GM18508 (cell line): Measurements from ENCODE around the gene MARCHF3.
"Not testable (repeated sequence)": the region's sequence is repeated elsewhere in the genome, so short reads cannot be mapped to it uniquely, and the experiment has no call there.

Experiments used
- ATAC-seq: cut with Tn5 transposase; IDR thresholded peaks from one replicate; pipeline ENCODE4 v1.9.1; 2021; ENCODE audit warnings: moderate number of reproducible peaks; ENCODE audit not compliant: insufficient read depth, unreplicated experiment

MARCHF3 gene, protein sequence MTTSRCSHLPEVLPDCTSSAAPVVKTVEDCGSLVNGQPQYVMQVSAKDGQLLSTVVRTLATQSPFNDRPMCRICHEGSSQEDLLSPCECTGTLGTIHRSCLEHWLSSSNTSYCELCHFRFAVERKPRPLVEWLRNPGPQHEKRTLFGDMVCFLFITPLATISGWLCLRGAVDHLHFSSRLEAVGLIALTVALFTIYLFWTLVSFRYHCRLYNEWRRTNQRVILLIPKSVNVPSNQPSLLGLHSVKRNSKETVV

DNA sequence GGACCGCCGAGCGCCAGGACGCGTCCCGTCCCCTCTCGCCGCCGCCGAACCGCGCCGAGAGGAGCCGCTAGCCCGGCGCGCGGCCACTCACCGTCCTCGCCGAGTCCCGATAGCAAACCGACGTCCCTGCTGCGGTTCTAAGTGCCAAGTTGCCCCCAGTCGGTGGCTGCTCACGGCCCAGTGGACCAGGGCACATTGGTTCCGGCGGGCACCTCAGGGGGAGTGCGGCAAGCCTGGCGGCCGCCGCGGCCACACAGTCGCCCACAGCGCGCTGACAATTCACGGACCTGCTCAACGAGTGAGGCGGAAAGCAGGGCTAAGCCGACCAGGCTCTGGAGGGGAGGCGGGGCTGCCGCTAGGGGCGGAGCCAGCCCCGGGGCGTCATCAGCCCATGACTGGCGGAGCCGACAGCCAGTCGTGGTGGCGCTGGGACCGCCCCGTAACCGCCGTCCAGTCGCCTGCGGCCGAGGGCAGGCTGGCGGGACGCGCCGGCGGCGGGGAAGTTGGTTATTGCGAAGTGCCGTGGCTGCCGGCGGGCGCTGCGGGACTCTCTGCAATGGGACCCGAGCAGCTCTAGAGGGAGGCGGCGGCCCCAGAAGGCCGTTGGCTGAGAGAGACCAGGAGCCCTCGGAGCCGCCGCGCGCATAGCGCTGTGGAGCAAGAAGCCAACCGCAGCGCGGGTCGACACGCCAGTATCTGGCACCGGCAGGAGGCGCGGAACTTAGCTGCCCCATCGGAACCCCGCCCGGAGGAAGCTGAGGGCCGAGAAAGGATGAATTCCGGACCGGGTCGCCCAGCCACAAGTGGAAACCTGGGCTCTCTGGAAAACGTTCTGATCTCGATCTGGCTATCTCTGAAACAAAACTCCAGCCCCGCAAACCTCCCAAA lies at the start of gene MARCHF3:
TSS of gene MARCHF3 (minus strand) at position 300 of the 888 bp plus-strand sequence. CDS start 112,387 bp downstream, outside the sequence.
- peak; percentile 80 for ATAC-seq

DNA sequence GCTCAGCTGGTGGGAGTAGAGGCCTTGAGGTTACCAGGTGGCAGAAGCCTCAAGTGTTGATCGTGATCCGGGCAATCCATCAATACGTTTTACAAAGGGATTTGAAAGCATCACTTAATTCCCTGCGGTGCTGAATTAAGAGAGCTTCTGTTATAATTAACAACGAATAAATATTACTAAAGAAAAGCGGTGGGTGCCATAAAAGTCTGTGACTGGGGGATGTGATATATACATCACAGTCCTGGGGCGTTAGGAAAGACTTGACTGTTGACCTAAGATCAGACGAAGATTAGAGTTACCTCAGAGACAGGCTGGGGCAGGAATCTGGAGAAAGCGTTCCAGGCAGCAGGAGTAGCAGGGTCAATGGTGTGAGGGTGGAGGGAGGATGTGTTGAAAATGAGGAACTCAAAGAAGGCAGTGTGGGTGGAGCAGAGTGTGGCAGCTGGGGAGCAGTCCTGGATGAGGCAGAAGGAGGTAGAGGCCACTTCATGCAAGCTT lies 49.7 kb upstream of the MARCHF3 start:
- ATAC-seq: no peak

DNA sequence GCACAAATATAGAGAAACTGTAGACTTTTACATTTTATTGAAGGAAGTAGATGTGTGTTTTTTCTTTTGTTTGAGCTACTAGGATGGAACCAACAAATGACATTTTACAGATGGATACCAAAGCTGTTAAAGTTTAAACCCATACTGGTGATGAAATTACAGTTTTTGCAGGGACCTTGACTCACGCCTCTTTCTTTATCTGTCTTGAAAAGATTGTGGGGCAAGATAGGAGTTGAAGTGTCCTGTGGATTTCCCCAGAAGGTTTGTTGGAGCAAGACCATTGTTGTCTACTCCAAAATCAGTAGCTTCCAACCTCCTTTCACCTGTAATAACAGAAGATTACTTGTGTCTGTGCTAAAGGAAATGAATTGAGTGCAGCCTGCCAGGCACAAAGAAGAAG lies 47.0 kb upstream of the MARCHF3 start:
- ATAC-seq: no peak

DNA sequence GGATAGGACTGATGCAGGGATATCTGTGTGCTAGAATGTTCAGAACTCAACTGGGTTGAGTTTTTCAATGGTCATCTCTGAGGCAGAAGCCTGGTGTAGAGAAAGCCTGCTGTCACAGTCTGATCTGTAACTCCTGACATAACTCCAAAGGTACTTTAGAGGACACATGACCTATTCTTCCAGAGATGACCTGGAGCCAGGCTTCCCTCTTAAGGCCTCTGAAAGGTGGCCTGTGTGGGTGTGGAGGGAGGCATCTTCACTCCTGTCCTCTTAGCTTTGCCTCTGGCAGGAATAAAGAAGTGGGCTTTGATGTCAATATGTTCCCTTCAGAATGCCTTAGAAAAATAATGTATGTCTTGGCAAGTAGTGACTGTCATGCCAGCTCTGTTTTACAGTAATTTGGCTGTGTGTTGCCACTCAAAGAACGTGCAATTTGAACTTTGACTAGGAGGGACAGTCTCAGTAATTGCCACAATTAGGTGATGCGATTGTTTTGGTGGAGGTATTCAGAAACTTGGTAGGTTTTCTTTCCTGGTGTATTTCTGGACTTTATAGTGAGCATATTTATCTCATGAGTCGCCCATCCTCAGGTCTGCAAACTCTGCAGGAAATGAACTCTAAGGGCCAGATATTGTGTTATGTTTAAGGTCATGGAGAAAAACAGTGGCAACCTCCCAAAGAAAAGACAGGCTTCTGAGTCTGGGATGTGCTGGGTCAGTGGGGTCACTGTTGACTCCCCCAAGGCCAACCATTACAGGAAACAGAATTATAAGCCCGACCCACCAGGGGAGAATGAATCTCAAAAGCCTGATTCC lies 46.2 kb upstream of the MARCHF3 start:
- no peak for ATAC-seq

DNA sequence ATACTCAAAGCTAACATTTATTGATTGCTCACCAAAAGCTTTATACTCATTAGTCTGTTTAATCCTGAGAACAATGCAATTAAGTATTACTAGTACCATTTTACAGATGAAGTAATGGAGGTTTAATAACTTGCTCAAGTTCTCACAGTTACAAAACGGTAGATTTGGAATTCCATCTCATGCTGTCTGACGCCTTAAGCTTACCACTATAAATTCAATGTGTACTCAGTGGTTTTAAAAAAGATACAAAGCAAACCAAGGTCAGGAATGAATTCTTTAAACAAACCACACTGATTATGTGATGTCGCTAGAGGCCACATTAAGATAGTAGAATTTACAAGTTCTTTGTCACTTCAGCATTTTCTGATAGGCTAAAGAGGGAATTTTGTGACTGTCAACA lies 44.1 kb upstream of the MARCHF3 start:
- ATAC-seq: no peak

DNA sequence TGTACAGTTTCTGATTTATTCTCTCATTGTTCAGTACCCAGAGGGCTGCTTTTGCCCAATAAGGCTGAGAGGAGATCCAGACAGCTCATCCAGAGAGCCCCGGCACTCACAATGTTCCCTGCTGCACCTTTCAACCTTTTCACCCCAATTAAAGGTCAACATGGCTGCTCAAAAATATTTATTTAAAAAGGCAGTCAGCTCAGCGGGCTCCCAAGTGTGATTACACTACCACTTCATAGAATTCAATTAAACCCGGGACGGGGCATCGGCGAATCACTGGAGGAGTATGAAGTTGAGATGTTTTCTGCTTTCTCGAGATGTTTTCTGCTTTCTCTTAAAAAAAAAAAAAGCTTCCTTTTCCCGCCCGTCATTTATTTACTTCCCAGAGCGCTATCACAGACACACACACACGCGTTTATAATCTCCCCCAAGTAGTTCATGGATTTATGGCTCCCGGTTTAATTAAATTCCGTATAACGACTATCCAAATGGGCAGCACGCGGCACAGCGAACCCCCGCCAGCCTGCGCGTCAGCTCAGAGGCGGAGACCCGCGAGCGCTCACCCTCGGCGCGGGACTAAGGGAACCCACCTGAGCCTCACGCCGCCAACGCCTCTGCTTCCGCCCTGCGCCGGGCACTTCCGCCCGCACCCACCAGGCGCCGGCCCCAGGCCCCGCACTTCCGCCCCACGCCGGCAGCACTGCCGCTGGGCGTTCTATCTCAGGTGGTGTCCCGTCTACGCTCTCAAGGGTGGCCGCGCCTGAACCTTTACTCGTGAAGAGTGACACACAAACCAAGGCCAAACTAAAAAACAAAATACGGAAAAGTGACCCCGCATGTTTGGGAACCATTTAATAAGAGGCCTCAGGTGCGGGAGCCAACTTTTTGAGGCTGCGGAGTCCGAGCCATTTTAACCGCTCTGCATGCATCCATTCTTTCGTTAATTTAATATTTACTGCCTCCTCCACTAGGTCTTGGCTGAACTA lies 42.8 kb upstream of the MARCHF3 start, which contains the start of gene C5orf63:
TSS of gene C5orf63 (minus strand) at position 642 of the 986 bp plus-strand sequence. CDS start 14,507 bp downstream, outside the sequence.
- peak; percentile 94 for ATAC-seq

DNA sequence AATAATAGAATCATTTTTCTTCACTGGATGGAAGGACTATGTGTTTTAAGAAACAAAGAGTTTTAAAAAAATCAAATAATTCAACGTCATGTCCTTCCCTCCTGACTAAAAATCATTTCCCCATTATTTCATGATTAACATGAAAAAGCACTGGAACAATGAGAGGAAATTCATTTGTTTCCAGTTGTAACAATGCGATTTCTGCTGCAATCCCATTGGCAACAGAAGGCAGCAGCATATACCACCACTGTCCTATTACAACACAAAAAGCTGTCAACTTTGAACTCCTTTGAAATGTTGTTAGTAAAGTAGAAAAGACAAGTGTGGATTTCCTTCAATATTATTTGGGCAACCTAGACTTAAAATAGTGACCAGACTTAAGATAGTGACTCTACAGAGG lies 39.9 kb upstream of the MARCHF3 start:
- ATAC-seq: no peak

DNA sequence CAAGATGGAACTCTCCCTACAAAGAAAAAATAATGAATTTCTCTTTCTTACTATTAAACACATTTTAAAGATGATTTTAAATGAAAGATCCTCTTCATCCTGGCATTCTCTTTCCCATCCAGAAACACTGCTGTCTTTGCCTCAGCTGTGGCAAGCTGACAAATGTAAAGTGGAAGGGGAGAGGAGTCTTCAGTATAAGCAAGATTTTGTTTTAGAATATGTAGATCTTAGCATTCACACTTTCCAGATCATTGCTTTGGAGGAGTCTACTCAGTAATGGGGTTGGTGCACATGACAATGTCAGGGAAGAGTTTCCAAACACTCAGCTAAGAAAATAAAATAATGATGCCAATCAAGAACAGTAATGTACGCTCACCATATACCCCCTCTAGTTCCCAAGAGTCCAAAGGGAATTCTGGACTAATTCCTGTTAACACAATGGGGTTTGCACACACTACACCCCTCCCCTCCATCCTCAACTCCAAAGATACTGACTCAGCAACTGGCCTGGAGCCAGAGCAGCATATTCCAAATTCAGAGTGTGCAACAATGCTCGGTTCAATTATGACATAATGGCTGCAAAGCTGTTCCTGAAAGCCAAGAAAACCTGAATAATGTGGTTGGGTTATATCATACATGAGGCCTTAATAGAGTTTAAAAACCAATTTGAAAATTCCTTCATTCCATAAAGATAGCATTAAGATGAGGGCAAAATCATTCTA lies 38.3 kb upstream of the MARCHF3 start:
- no peak for ATAC-seq

DNA sequence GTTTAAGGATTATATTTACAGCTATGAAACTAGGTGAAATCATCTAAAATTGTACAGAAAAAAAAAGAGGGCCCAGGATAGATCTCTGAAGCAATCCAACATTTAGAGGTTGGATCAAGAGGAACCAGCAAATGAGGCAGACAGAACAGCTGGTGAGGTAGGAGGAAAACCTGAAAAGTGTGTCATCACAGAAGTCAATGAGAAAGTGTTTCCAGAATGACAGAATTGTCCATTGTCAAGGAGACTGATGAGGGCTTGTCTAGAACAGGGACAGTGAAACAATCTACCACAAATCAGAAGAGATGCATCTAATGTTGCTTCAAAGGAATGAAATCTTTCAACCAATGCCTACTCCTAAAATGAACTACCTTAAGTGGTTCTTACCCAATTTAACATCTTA lies 36.4 kb upstream of the MARCHF3 start:
- ATAC-seq: no peak

DNA sequence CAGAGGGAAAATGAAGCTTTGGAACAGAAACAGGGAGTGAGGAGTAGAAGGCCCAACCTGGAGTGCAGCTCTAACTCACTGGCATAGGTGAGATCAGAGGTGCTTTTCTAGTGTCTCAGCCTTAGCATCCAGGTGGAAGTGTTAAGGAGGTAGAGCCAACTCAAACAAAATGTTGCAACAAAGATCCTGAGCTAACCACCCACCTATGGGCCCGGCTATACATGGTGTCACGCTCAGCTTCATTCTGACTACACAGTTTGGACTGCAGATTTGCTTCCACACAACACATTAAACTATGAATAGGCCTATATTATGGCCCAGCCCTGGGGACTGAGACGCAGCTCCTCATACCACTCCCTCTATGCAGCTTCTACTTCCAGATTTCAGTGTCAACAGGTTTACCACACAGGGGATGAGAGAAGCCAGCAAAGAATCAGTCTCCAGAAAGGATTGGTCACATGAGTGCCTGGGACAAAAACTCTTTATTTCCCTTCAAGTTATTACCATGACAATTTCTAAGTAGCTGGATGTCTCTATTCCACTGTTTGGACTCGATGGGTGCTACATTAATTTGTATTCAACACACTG lies 34.0 kb upstream of the MARCHF3 start:
- ATAC-seq: no peak

DNA sequence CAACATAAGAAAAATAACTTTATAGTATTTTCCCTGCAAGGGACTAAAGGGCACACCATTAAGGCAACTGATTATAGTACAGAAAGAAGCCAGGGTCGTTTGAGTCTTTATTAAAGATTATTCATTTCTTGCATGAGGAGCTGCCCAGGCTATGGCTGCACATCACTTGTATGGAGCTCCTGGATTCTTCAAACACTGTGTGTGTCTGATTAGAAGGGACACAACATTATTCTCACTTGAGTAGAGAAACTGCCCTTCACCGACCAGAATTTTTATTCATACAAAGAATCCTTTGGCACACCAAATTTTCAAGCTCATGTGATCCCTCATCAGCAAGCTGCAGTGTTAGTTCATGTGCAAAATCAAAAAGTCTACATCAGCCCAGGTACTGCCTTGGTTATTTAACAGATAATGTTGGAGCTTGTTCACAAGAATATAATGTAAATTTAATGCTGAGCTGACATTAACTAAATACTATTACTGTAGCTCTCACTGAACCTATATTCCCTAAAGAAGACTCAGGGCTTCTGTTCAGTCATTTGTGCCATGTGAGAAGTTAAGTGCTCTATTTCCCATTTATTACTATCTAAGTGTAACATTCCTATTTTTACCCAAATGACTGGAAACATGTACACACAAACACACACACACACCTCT lies 33.0 kb upstream of the MARCHF3 start:
- no peak for ATAC-seq

DNA sequence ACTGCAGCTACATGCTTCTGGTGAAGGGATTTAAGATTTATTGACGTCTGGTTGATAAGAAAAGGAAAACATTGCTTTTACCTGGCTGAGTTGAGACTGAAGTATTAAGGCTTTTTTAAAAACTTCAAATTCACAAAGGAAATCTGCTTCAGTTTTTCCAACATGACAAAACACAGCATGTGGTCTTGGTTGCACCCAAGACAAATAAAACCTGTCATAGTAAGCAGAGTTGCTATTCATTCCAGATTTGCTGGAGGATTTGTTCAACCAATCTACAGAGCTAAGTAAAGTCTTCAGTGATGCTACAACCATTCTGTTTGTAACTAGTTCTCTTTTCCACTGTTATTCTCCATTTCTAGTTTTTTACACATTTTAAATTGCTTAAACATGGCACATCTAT lies 31.6 kb upstream of the MARCHF3 start:
- no peak for ATAC-seq

DNA sequence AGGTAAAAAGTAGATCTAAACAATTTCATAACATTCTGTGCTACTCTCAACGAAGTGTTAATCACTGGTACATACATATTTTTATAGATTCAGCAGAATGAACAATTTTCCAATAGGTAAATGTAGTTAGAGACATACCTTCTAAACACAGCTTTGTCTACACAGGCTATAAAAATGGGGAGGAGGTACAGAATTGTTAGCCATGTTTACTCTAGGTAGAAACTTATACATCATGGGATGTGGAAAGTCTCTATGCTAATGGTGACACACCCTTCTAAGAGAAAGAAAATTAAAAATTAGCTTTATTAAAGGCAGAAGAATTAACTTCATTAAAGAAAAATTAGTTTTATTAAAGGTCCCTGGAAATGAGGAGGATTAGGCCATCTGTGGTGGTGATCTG lies 31.2 kb upstream of the MARCHF3 start:
- ATAC-seq: no peak

DNA sequence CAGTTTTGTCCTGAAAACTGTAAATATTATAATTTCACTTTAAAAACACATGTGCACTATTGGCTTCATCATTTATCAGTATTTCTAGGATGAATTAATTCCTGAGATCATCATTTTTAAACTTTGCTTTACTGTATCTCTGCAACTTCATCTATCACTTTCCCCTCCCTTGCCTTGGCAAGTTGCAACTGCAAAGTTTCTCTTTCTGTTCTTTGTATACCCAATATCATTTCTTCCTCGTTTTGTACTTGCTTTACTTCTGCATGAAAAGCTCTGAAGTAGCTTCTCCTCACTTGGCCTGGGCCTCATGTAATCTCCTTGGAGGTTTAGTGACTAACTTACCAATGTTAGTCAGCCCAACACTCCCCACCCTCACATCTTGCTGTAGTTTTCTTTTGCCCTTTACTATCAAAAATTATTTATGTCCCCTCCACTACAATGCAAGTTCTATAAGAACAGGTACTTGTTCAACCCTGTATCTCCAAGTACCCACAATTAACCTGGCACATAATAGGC lies 30.2 kb upstream of the MARCHF3 start:
- ATAC-seq: no peak

DNA sequence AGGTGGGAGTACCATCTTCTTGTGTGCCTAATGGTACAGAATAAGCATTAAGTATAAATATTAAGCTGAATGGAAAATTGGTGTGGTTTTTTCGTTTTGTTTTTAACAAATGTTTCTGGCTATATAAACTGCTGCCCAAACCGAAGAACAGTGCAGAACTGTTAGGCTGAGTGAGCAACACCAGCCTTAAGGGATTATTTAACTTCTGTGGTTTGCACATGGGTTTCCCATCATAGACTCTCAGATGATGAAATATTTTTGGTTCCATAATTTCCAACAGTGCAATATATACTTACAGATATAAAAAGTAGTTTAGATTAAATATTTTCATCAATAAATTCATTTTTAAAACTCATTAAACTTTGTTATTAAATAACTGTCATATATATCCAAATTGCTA lies 26.5 kb upstream of the MARCHF3 start:
- no peak for ATAC-seq

DNA sequence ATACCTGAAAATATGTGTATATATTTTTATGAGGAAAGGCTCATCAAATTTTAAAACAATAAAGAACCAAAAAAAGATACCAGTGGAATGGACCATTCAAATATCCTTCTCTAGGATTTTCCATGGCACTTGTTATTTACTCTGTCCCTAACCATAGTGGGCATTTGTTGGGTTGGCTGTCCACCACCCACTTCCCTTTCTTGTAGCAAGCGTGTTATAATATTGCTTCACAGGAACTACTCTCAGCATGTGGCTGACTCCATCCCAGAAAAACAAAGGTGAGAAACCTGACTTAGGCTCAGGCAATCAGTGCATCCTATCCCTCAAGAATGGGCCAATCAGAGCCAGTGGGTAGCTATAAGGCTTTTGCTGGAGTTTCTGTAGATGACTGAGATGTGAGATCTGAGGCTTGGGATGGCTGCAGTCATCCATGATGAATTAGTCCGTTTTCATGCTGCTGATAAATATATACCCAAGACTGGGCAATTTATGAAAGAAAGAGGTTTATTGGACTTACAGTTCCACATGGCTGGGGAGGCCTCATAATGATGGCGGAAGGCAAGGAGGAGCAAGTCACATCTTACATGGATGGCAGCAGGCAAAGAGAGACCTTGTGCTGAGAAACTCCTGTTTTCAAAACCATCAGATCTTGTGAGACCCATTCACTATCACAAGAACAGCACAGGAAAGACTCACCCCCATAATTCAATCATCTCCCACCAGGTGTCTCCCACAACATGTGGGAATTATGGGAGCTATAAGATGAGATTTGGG lies 25.7 kb upstream of the MARCHF3 start:
- ATAC-seq: no peak

DNA sequence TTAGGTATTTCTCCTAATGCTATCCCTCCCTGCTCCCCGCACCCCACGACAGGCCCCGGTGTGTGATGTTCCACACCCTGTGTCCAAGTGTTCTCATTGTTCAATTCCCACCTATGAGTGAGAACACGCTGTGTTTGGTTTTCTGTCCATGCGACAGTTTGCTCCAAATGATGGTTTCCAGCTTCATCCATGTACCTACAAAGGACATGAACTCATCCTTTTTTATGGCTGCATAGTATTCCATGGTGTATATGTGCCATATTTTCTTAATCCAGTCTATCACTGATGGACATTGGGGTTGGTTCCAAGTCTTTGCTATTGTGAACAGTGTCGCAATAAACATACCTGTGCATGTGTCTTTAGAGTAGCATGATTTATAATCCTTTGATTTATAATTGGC lies 23.2 kb upstream of the MARCHF3 start:
- not testable (repeated sequence) for ATAC-seq
